Measurements from ENCODE around the gene BCR.

- no peak for TF ChIP-seq EZH2 (IDR thresholded peaks at IDR 0.05; ENCODE audit: borderline replicate concordance, insufficient read depth, low read length, poor library complexity, severe bottlenecking)
- TF ChIP-seq CTCF (IDR thresholded peaks at IDR 0.05; ENCODE audit: poor library complexity, severe bottlenecking) = no peak
- no peak for TF ChIP-seq SMC3 (conservative IDR thresholded peaks at IDR 0.05; ENCODE audit: poor library complexity)
- TF ChIP-seq POLR2AphosphoS5 (IDR thresholded peaks at IDR 0.05) = no peak
- no peak for TF ChIP-seq TAF1 (IDR thresholded peaks at IDR 0.05; ENCODE audit: low read depth)
These were observed 100.2 kb downstream of the BCR start for GRCh38 chr22:23280356-23281052.
